GM23338 (cell line): Measurements from ENCODE around the gene CEP135. TPM values are rescaled to one million over a fixed set of nuclear protein-coding genes. Genes with fewer than 3 reads are reported as not detected.

Experiments
- ATAC-seq: fragments of 200-7000 bp; cut with Tn5 transposase; 3 replicates; pipeline ENCODE4 v1.9.1; 2020
- DNase-seq: peaks from one replicate; pipeline ENCODE4 v3.0.0-alpha.2; 2015; ENCODE audit warnings: low spot score
- H2AFZ ChIP-seq: fragments of 200-600 bp; sonication (generic); 2 replicates; pipeline ENCODE4 v1.8.0; 2016; ENCODE audit warnings: antibody characterized with exemption, mild to moderate bottlenecking, moderate library complexity
- H3F3A ChIP-seq: fragments of 200-600 bp; sonication (generic); replicated peaks from 2 replicates; pipeline ENCODE4 v1.8.0; 2017; ENCODE audit warnings: antibody characterized with exemption, mixed run types, low read depth
- H3K27ac ChIP-seq: fragments of 200-600 bp; sonication (generic); 2 replicates; pipeline ENCODE4 v1.6.1; 2016; ENCODE audit warnings: low read depth
- H3K27me3 ChIP-seq: fragments of 200-600 bp; sonication (generic); 2 replicates; pipeline ENCODE4 v1.8.0; 2016; ENCODE audit warnings: mild to moderate bottlenecking, mixed run types, moderate library complexity; ENCODE audit not compliant: insufficient read depth
- H3K36me3 ChIP-seq: fragments of 200-600 bp; sonication (generic); 2 replicates; pipeline ENCODE4 v1.8.0; 2016; ENCODE audit warnings: mild to moderate bottlenecking; ENCODE audit not compliant: insufficient read depth
- H3K4me1 ChIP-seq: fragments of 200-600 bp; sonication (generic); 2 replicates; pipeline ENCODE4 v1.8.0; 2016; ENCODE audit warnings: mild to moderate bottlenecking, moderate library complexity; ENCODE audit not compliant: insufficient read depth
- H3K4me2 ChIP-seq: fragments of 200-600 bp; sonication (generic); 2 replicates; pipeline ENCODE4 v1.7.1; 2017; ENCODE audit warnings: mixed run types
- H3K4me3 ChIP-seq: fragments of 200-600 bp; sonication (generic); 2 replicates; pipeline ENCODE4 v1.6.1; 2016; ENCODE audit warnings: mixed run types
- H3K79me2 ChIP-seq: fragments of 200-600 bp; sonication (generic); replicated peaks from 2 replicates; pipeline ENCODE4 v1.8.0; 2017; ENCODE audit warnings: mild to moderate bottlenecking; ENCODE audit not compliant: insufficient read depth
- H3K9me2 ChIP-seq: fragments of 200-600 bp; sonication (generic); 2 replicates; pipeline ENCODE4 v1.8.0; 2017; ENCODE audit not compliant: insufficient read depth
- H4K20me1 ChIP-seq: fragments of 200-600 bp; sonication (generic); replicated peaks from 2 replicates; pipeline ENCODE4 v1.8.0; 2017; ENCODE audit warnings: mild to moderate bottlenecking; ENCODE audit not compliant: insufficient read depth
- H3K27ac Mint-ChIP-seq: 2 replicates; pipeline ENCODE4 v1.8.0; 2020; ENCODE audit warnings: inconsistent platforms, mild to moderate bottlenecking, moderate library complexity, mixed read lengths
- H3K27me3 Mint-ChIP-seq: 3 replicates; pipeline ENCODE4 v1.8.0; 2022; ENCODE audit warnings: low read depth, mild to moderate bottlenecking, moderate library complexity, mixed read lengths, inconsistent platforms; ENCODE audit not compliant: insufficient read depth, poor library complexity
- H3K36me3 Mint-ChIP-seq: 3 replicates; pipeline ENCODE4 v1.8.0; 2021; ENCODE audit warnings: low read depth, mild to moderate bottlenecking, inconsistent platforms, moderate library complexity, mixed read lengths
- H3K4me1 Mint-ChIP-seq: 3 replicates; pipeline ENCODE4 v1.8.0; 2020; ENCODE audit warnings: mild to moderate bottlenecking, inconsistent platforms, mixed read lengths
- H3K4me3 Mint-ChIP-seq: 3 replicates; pipeline ENCODE4 v1.8.0; 2021; ENCODE audit warnings: moderate library complexity, mild to moderate bottlenecking, inconsistent platforms, mixed read lengths
- H3K9me3 Mint-ChIP-seq: 3 replicates; pipeline ENCODE4 v1.8.0; 2020; ENCODE audit warnings: moderate library complexity, mild to moderate bottlenecking, inconsistent platforms, mixed read lengths
- CREB1 ChIP-seq: fragments of 250-450 bp; sonication (Bioruptor Pico); IDR thresholded peaks from 2 replicates; pipeline ENCODE4 v1.5.0; 2020; ENCODE audit warnings: low read depth, mild to moderate bottlenecking, moderate library complexity
- CTCF ChIP-seq, 2 experiments: fragments of 200-600 bp in 1 of 2; sonication (generic) in 1 of 2; conservative IDR thresholded peaks; 2 replicates each; pipeline versions ENCODE4 v1.5.1 to v1.6.1; 2016 to 2017; ENCODE audit warnings: antibody characterized with exemption in 2 of 2, low read depth in 2 of 2, mild to moderate bottlenecking in 2 of 2, moderate library complexity in 1 of 2
- ETS1 ChIP-seq: IDR thresholded peaks from 2 replicates; pipeline ENCODE4 v1.6.1; 2016; ENCODE audit warnings: antibody characterized with exemption
- EZH2phosphoT487 ChIP-seq: fragments of 200-600 bp; sonication (generic); IDR thresholded peaks from one replicate; pipeline ENCODE4 v1.8.1; 2018; ENCODE audit warnings: antibody characterized with exemption; ENCODE audit not compliant: unreplicated experiment
- JUNB ChIP-seq: IDR thresholded peaks from one replicate; pipeline ENCODE4 v1.6.1; 2016; ENCODE audit warnings: antibody characterized with exemption; ENCODE audit not compliant: unreplicated experiment
- NANOG ChIP-seq: IDR thresholded peaks from 2 replicates; pipeline ENCODE4 v1.6.1; 2016; ENCODE audit warnings: antibody characterized with exemption, borderline replicate concordance
- POLR2AphosphoS5 ChIP-seq: IDR thresholded peaks from 2 replicates; pipeline ENCODE4 v1.6.1; 2016; ENCODE audit warnings: antibody characterized with exemption, low read depth
- STAT1 ChIP-seq: IDR thresholded peaks from one replicate; pipeline ENCODE4 v1.6.1; 2016; ENCODE audit warnings: antibody characterized with exemption; ENCODE audit not compliant: unreplicated experiment
- ZNF114 ChIP-seq: fragments of 250-450 bp; sonication (Bioruptor Pico); IDR thresholded peaks from 2 replicates; pipeline ENCODE4 v1.5.0; 2020; ENCODE audit warnings: mild to moderate bottlenecking, moderate library complexity
- ZNF331 ChIP-seq: fragments of 250-450 bp; sonication (Bioruptor Pico); IDR thresholded peaks from 2 replicates; pipeline ENCODE4 v1.5.0; 2020; ENCODE audit warnings: low read depth, mild to moderate bottlenecking, moderate library complexity
- ZNF462 ChIP-seq: fragments of 250-450 bp; sonication (Bioruptor Pico); IDR thresholded peaks from 2 replicates; pipeline ENCODE4 v1.5.0; 2020; ENCODE audit warnings: mild to moderate bottlenecking, moderate library complexity
- polyA plus RNA-seq: library from polyadenylated mRNA; unstranded; fragments of >200 nt; fragmentation: Nextera tagmentation; extraction: Ambion mirVana; gene quantifications from 2 replicates; pipeline ENCODE4 v1.2.1, GENCODE V29; 2016
- total RNA-seq: library from RNA; depleted of rRNA; stranded (reverse); fragments of >200 nt; shearing (Covaris generic); gene quantifications from 2 replicates; pipeline ENCODE4 v1.2.3, GENCODE V29; 2014

CEP135 gene
- total and polyA plus RNA-seq, 2 experiments from 2014 or later = 11.8 to 15.7 TPM

- no peak for TF ChIP-seq CTCF (conservative IDR thresholded peaks at IDR 0.05; ENCODE audit: low read depth in 2 of 2)
- TF ChIP-seq ETS1 = no peak
- TF ChIP-seq JUNB = no peak
- TF ChIP-seq CREB1 (CRISPR knock-in tag) = no peak
- TF ChIP-seq NANOG = no peak
- no peak for TF ChIP-seq ZNF114 (CRISPR knock-in tag)
- TF ChIP-seq EZH2phosphoT487 = no peak
- no peak for TF ChIP-seq POLR2AphosphoS5
Observed at GRCh38 chr4:55927803-55928437, 20.8 kb upstream of the CEP135 start (continued).

- H3K9me3 Mint-ChIP-seq = peaks cover 5% of the 10 kb centered on the region; the same call in 1 of the 3 replicates
- H3K4me1 ChIP-seq = peaks cover 16% of the 10 kb centered on the region
- no peak overlapping the region for H3K4me2 ChIP-seq
- no peaks in the 10 kb centered on the region; the same call in 2 of the 3 replicates for H3K36me3 Mint-ChIP-seq
- peaks cover 28% of the 10 kb centered on the region for H3K4me1 Mint-ChIP-seq
- H3K4me3 ChIP-seq = no peak overlapping the region
- H3K27ac ChIP-seq = no peak overlapping the region
- H3K9me2 ChIP-seq = no peaks in the 10 kb centered on the region
- H3K36me3 ChIP-seq = no peaks in the 10 kb centered on the region
- no peak for ATAC-seq
- H3K27me3 ChIP-seq = no peaks in the 10 kb centered on the region
- no peaks in the 10 kb centered on the region for H4K20me1 ChIP-seq
- no peaks in the 10 kb centered on the region for H3F3A ChIP-seq
- H3K27me3 Mint-ChIP-seq = peaks cover 5% of the 10 kb centered on the region
- H2AFZ ChIP-seq = no peak overlapping the region
- no peak overlapping the region for H3K27ac Mint-ChIP-seq
- H3K4me3 Mint-ChIP-seq = no peak overlapping the region
- no peaks in the 10 kb centered on the region for H3K79me2 ChIP-seq
- DNase-seq = no peak
- TF ChIP-seq ZNF114 (CRISPR knock-in tag) (no peak), ZNF331 (CRISPR knock-in tag) (no peak), CTCF (conservative IDR thresholded peaks at IDR 0.05; ENCODE audit: low read depth in 2 of 2) (no peak), POLR2AphosphoS5 (no peak), ZNF462 (no peak), STAT1 (no peak), EZH2phosphoT487 (no peak)
Observed at GRCh38 chr4:55928846-55929245, 19.9 kb upstream of the CEP135 start.
